Activated naive CD4-positive, alpha-beta T cell treated with anti-CD3 and anti-CD28 coated beads for 36 hours (primary cell): ENCODE data around the gene PAK4. TPM values are rescaled to one million over a fixed set of nuclear protein-coding genes. Genes with fewer than 3 reads are reported as not detected.

Experiments used
- CTCF ChIA-PET: fragments of 350-600 bp; sonication (Branson Sonifier 250); formaldehyde crosslinking; loops from one replicate; lab custom pipeline; 2021; ENCODE audit warnings: antibody characterized with exemption; lab: Charles Lee
- DNase-seq: peaks from one replicate; pipeline ENCODE4 v3.0.0-alpha.2; 2020
- H3K27ac Mint-ChIP-seq: one replicate; pipeline ENCODE4 v1.8.0; 2021; ENCODE audit warnings: mild to moderate bottlenecking, mixed read lengths
- H3K27me3 Mint-ChIP-seq: one replicate; pipeline ENCODE4 v1.8.0; 2021; ENCODE audit warnings: low read depth, mixed read lengths
- H3K36me3 Mint-ChIP-seq: one replicate; pipeline ENCODE4 v1.8.0; 2021; ENCODE audit warnings: low read depth, mixed read lengths
- H3K4me1 Mint-ChIP-seq: one replicate; pipeline ENCODE4 v1.8.0; 2021; ENCODE audit warnings: low read depth, mixed read lengths
- H3K4me3 Mint-ChIP-seq: one replicate; pipeline ENCODE4 v1.8.0; 2021; ENCODE audit warnings: mild to moderate bottlenecking, moderate library complexity, mixed read lengths
- H3K9me3 Mint-ChIP-seq: one replicate; pipeline ENCODE4 v1.8.0; 2021; ENCODE audit warnings: mixed read lengths
- intact Hi-C: fragments of 100-400 bp; cut with micrococcal nuclease; formaldehyde crosslinking; loops from one replicate; pipeline ENCODE4 v1.15.1; 2023
- total RNA-seq, 2 experiments: library from RNA; stranded (reverse); gene quantifications; one replicate each; pipeline ENCODE4 v1.2.3, GENCODE V29; 2021

Gene PAK4
- total RNA-seq, 2 experiments from 2014 or later = 16.9 to 18.1 TPM

DNA sequence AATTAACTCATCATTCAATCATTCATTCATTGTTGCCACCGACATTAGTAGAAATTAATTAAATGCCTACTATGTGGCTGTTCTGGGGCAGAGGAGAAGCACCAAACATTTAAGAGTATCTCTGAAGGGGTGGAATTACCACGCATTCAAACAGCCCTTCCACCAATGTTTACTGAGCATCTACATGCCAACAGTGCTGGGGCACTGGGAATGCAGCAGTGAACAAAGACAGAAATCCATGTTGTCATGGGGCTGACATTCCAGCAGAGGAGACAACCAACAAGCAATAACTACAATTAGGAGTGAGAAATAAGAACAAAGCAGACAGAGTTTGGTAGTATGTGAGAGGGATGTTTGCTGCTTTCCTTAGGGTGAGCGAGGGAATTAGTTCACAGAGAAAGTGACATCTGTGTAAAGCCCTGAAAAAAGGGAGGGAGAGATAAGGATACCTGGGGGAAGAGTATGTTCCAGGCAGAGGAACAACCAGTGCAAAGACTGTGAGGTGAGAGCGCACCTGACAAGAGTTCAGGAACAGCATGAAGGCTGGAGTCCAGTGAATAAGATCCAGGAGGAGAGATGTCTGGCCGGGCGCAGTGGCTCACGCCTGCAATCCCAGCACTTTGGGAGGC, 1.3 kb upstream of the PAK4 start:
- H3K27me3 Mint-ChIP-seq = peaks cover 2% of the 10 kb centered on the region
- peaks cover 32% of the 10 kb centered on the region for H3K4me1 Mint-ChIP-seq
- intact Hi-C loops = loop anchor here (2.0 to 10.0 kb wide), 2 partner anchors 409 to 551 kb away; partner anchors contain the start of gene EID2B
- no peak for DNase-seq
- peaks cover 2% of the 10 kb centered on the region for H3K36me3 Mint-ChIP-seq
- H3K4me3 Mint-ChIP-seq = peak overlapping the region; percentile 47
- CTCF ChIA-PET = interaction anchor here (0.7 to 1.3 kb wide), 2 partner anchors 15 to 88 kb away, joined by 3 to 5 read pairs; no protein-coding TSS in a partner anchor
- peak overlapping the region; percentile 2 for H3K27ac Mint-ChIP-seq
- H3K9me3 Mint-ChIP-seq = no peaks in the 10 kb centered on the region

DNA sequence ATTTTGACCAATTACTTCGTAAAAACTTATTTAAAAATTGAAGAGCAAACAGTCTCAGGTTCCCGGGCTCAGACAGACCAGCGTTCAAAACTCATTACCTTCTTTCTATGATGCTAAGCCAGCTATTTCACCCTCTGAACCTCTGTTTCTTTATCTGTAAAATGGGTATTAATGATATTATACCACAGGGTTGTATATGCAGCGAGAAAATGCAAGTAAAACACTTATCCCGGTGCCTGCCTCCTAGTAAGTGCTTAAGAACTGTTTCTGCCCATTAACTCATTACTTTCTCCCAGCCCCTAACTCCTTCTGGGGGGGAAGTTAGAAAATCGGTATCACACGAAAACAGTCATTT, 410 bp upstream of the PAK4 start:
- H3K4me3 Mint-ChIP-seq = peak overlapping the region; percentile 92

DNA sequence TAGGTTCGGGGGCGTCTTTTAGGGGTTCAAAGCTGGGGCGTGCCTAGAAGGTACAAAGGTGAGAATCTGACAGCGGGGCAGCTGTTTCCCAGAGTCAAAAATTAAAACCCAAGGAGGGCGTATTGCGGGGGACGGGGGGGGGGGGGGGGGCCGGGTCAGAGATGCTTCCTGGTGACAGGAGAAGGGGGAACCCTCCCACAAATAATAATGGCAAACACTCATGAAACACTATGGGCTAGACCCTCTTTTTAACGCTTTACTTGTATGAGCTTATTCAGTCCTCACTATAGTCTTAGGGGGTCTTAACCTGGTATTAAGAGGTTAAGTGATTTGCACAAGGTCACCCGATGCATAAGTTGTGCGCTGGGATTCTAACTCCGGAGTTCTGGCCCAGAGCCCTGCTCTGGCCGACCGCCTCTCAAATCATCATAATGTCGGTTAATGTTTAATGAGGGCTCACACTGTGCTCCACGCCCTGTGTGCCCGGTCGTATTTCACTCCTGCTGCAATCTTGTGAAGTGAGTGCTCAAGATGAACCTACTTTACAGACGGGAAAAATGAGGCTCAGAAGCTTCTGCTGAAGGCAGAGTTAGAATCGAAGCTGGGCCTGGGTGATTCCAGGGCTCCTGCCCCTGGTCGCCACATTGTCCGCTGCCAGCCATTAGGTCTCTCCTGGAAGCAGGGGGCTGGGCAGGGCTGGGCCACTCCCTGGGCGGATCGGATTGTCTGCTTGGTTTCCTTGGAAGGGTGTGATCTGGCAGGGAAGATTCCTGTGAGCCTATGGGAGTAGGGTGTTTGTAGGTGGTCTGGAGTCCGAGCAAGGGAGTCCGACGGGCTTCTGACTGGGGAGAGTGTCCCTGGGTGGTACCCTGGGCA, 964 bp downstream of the PAK4 start:
- Mint-ChIP-seq H3K27ac (peak overlapping the region; percentile 92), H3K4me1 (peaks cover 45% of the 10 kb centered on the region)
- intact Hi-C loops = loop anchor here (10.0 kb wide), 1 partner anchor 548 kb away; no protein-coding TSS in a partner anchor

More for the DNA sequence above, 410 bp upstream of the PAK4 start:
- peaks cover 2% of the 10 kb centered on the region for H3K27me3 Mint-ChIP-seq
- H3K36me3 Mint-ChIP-seq = peaks cover 2% of the 10 kb centered on the region
- CTCF ChIA-PET = interaction anchor here (1.3 kb wide), 1 partner anchor 87 kb away, joined by 5 read pairs; no protein-coding TSS in a partner anchor
- H3K27ac Mint-ChIP-seq = peak overlapping the region; percentile 92
- H3K4me1 Mint-ChIP-seq = peaks cover 35% of the 10 kb centered on the region
- no peak for DNase-seq
- intact Hi-C loops = loop anchor here (1.0 to 10.0 kb wide), 3 partner anchors 226 to 550 kb away; partner anchors contain the start of genes EID2B, NFKBIB and SIRT2
- H3K9me3 Mint-ChIP-seq = no peaks in the 10 kb centered on the region

DNA sequence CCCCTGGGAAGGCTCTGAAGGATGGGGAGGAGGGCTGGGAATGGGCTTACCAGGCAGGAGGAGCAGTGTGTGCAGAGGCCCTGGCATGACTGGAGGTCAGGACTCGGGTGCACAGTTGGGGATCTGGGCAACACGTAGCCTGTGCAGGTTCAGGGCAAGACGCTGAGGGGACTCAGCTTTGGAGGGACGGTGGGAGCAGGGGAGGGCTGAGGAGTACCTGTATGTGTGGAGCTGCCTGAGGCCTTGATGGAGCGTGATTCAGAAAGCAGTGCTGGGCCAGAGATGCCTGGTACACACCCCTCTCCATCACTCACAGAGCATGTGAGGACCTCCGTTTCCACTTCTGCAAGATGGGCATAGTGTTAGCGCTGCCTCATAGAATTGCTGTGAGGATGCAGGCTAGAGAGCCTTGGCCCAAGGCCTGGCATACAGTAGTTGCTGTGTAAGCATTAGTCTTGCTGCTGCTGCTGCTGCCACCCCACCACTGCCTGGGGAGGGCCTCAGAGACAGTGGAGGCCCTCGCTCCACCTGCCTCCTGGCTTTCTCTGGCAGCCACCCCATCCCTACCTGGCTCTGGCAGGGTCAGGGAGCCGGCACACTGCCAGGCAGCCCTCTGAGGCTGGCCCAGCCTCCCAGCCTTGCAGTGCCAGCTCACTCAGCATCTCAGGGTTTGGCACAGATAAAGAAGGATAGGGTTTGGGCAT, 2.4 kb downstream of the PAK4 start:
- peaks cover 56% of the 10 kb centered on the region for H3K4me1 Mint-ChIP-seq
- peak overlapping the region; percentile 4 for H3K4me3 Mint-ChIP-seq
- no peak overlapping the region for H3K27ac Mint-ChIP-seq

More for the DNA sequence above, 964 bp downstream of the PAK4 start:
- Mint-ChIP-seq H3K36me3 (peaks cover 2% of the 10 kb centered on the region), H3K9me3 (no peaks in the 10 kb centered on the region), H3K4me3 (peak overlapping the region; percentile 92), H3K27me3 (no peaks in the 10 kb centered on the region)
- CTCF ChIA-PET = no interaction called here
- DNase-seq = no peak

DNA sequence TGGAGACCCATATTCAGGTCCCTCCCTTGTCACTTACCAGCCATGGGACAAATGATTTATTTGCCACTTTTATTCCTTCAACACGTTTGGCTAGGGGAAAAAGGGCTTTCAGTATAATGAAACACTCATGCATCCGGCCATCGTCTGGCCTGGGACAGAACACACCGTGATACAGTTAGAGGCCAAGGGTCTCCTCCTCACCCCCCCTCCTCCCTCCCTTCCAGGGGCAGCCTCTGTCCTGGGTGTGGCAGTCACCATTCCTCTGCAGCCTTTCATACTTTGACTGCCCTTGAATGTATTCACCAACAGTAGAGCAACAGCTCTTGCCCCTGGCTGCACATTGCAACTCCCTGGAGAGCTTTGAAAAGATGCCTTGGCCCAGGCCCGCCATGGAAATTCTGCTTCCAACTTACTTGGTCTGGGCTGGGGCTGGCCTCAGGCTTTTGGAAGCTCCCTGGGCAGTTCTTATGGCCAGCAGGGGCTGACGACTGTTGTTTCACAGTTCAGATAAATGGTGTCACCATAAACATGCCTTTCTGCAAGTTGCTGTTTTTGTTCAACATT, 3.0 kb downstream of the PAK4 start:
- CTCF ChIA-PET = interaction anchor here (1.3 kb wide), 1 partner anchor 18 kb away, joined by 4 read pairs; no protein-coding TSS in a partner anchor
- H3K9me3 Mint-ChIP-seq = no peaks in the 10 kb centered on the region
- no peak overlapping the region for H3K27ac Mint-ChIP-seq
- H3K4me1 Mint-ChIP-seq = peaks cover 57% of the 10 kb centered on the region
- intact Hi-C loops = loop anchor here (10.0 kb wide), 1 partner anchor 546 kb away; no protein-coding TSS in a partner anchor
- H3K36me3 Mint-ChIP-seq = peaks cover 2% of the 10 kb centered on the region
- no peak for DNase-seq
- no peak overlapping the region for H3K4me3 Mint-ChIP-seq
- no peaks in the 10 kb centered on the region for H3K27me3 Mint-ChIP-seq

More for the DNA sequence above, 2.4 kb downstream of the PAK4 start:
- Mint-ChIP-seq H3K9me3 (no peaks in the 10 kb centered on the region), H3K36me3 (peaks cover 2% of the 10 kb centered on the region), H3K27me3 (no peaks in the 10 kb centered on the region)
- intact Hi-C loops = loop anchor here (10.0 kb wide), 1 partner anchor 547 kb away; no protein-coding TSS in a partner anchor
- CTCF ChIA-PET = no interaction called here
- DNase-seq = no peak

DNA sequence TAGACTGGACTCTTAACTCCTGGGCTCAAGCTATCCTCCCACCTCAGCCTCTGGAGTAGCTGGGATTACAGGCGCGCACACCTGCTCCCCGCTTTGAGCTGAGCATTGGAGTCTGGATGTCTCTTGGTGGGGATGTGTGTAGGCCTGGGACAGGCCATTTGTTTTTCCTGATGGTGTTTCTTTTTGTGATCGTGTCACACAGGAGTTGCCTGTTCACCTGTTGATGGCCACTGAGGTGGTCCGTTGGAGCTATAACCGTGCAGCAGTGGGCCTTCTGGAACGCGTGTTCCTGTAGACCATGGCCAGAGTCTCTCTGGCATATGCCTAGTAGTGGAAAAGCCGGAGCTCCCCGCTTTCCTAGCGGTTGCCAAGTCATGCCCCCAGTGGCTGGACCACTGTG, 3.5 kb downstream of the PAK4 start:
- H3K36me3 Mint-ChIP-seq = peaks cover 2% of the 10 kb centered on the region
- no peak overlapping the region for H3K27ac Mint-ChIP-seq
- H3K4me3 Mint-ChIP-seq = no peak overlapping the region
- DNase-seq = no peak
- peaks cover 57% of the 10 kb centered on the region for H3K4me1 Mint-ChIP-seq
- no peaks in the 10 kb centered on the region for H3K9me3 Mint-ChIP-seq
- intact Hi-C loops = loop anchor here (10.0 kb wide), 1 partner anchor 546 kb away; no protein-coding TSS in a partner anchor
- CTCF ChIA-PET = interaction anchor here (1.3 kb wide), 1 partner anchor 19 kb away, joined by 4 read pairs; no protein-coding TSS in a partner anchor
- no peaks in the 10 kb centered on the region for H3K27me3 Mint-ChIP-seq

DNA sequence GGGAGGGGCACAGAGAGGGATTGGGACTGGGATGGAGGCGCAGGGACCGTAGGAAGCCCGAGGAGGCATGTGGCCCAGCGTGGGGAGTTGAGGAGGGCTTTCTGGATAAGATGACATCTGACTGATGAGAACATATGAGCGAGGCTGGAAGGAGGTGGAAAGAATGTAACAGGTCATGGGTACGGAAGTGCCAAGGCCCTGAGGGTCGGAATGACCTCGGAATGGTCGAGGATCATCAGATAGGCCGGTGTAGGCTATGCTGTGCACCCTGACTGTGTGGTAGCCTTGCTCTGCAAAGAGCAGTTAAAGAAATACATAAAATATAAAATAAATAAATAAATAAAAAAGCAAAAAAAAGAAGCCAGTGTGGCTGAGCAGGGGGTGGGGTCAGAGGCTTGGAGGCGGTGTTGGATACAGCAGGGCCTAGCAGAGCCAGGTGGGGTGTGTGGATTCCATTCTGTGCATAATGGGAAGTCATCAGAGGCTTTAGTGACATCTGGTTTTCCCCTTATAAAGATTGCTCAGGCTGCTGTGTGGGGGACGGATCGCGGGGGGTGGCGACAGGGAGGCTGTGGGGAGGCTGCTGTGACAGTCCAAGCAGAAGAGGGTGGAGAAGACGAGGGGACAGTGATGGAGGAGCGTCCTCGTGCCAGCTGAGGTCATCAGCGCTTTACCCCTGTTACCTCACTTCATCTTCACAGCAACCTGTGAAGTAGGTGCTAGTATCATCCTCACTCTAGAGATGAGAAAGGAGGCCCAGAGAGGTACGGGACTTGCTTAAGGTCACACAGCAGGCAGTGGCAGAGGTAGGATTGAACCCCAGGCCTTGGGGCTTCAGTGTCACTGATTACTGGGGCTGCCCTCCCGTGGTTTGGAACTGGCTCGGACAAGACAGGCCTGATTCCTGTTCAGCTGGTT, 5.0 kb downstream of the PAK4 start:
- CTCF ChIA-PET = no interaction called here
- Mint-ChIP-seq H3K4me3 (no peak overlapping the region), H3K36me3 (peaks cover 1% of the 10 kb centered on the region), H3K4me1 (peaks cover 51% of the 10 kb centered on the region), H3K27ac (peak overlapping the region; percentile 47), H3K27me3 (no peaks in the 10 kb centered on the region), H3K9me3 (no peaks in the 10 kb centered on the region)
- intact Hi-C loops = no loop called here
- DNase-seq = peak; percentile 34

DNA sequence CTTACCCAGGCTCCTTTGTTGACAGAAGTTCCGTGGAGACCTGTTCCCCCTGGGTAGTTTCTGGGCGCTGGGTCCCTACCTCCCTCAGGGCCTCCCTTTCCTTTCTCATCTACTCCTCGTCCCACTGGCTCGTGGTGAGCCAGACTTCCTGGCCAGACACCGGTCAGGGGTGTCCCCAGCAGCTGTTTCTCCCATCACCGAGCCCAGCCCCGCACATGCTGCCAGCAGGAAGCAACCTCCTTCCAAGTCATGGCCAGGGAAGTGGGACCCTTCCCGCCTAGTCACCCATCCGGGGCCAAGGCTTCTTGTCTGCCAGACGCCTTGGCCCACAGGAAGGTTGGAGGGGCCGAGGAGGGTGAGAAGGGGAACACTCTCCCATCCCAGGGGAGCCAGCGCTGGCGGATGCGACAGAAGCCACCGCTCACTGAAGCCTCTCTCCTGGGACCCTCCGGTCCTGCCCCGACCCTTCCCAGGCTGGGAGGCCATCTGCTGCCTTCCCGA, 5.7 kb downstream of the PAK4 start:
- CTCF ChIA-PET = no interaction called here
- peaks cover 46% of the 10 kb centered on the region for H3K4me1 Mint-ChIP-seq

DNA sequence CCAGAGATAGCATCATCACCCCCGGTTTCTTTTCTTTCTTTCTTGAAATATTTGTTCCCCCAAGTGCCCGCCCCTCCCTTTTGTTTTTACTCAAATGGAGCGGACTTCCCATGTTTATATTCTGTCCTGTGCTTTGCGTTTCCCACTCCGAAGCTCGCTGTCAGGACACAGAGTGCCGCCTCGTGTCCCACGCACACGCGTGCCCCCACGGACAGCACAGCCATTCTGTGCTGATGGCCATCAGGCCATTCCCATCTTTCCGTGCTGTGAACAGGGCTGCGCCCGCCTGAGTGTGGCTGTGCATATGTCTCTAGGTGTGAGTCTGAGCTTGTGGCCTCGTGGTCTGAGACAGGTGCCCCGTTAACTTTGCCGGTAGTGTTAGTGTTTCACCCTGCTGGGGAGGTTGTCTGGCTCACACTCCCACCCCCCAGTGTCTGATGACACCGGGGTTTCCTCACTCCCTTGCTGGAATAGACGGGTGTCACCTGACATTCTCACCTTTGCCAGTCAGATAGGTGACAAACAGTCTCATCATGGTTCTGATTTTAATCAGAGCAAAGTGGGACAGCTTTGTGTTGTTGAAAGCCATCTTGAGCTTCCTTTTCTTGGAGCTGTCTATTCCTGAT, 6.9 kb downstream of the PAK4 start:
- peak; percentile 71 for DNase-seq
- CTCF ChIA-PET = interaction anchor here (0.7 to 1.1 kb wide), 3 partner anchors 11 to 57 kb away, joined by 3 to 5 read pairs (median 3); no protein-coding TSS in a partner anchor
- H3K4me3 Mint-ChIP-seq = no peak overlapping the region
- no peaks in the 10 kb centered on the region for H3K9me3 Mint-ChIP-seq
- peak overlapping the region; percentile 86 for H3K27ac Mint-ChIP-seq
- intact Hi-C loops = no loop called here
- H3K4me1 Mint-ChIP-seq = peaks cover 38% of the 10 kb centered on the region
- H3K36me3 Mint-ChIP-seq = no peaks in the 10 kb centered on the region
- no peaks in the 10 kb centered on the region for H3K27me3 Mint-ChIP-seq

More for the DNA sequence above, 5.7 kb downstream of the PAK4 start:
- no peaks in the 10 kb centered on the region for H3K9me3 Mint-ChIP-seq
- DNase-seq = no peak
- no peak overlapping the region for H3K4me3 Mint-ChIP-seq
- peak overlapping the region; percentile 7 for H3K27ac Mint-ChIP-seq
- H3K36me3 Mint-ChIP-seq = no peaks in the 10 kb centered on the region
- H3K27me3 Mint-ChIP-seq = no peaks in the 10 kb centered on the region
- intact Hi-C loops = no loop called here

DNA sequence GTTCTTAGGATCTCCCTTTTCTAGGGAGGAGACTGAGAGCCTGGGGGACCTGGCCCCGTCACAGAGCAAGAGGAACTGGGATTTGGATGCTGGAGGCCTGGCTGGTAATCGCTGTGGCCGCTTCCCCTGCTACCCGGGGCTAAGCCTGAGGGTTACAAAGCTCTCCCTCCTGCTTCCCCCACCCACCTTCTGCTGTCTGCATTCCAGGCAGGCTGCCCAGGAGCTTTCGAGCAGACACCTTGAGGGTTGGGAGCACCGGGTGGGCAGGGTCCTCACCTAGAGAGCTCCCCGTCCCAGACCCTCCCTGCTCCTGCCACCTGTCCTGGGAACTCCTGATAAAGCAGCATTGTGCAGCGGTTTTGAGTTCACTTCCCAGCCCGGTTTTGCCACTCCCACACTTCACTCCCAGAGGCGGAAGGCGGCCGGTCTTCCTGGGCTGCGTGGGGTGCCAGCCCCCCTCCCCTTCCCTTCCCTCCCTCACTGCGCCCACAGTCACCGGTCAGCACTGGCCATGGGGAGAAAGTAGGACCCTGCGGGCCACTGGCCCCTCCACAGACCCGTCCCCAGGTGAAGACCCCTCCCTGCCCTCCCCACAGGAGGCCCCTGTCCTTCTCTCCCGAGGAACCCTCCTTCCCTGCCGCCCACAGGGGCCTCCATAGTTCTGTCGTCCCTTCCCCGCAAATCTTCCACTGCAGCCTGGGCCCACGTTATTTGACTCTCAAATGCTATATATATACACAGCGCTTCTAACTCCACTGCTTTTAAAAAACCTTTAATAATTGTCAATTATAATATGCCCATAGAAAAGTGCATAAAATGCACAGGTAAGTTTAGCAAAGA, 8.1 kb downstream of the PAK4 start:
- Mint-ChIP-seq H3K27me3 (no peaks in the 10 kb centered on the region), H3K36me3 (no peaks in the 10 kb centered on the region), H3K9me3 (no peaks in the 10 kb centered on the region), H3K4me3 (no peak overlapping the region), H3K4me1 (peaks cover 36% of the 10 kb centered on the region), H3K27ac (no peak overlapping the region)
- intact Hi-C loops = no loop called here
- no peak for DNase-seq
- CTCF ChIA-PET = no interaction called here
